Liver (tissue), 3 donors: ENCODE results near the gene NINJ1.

Experiments used
- HNF4A ChIP-seq, 2 donors: conservative IDR thresholded peaks; 2 replicates each; pipeline ENCODE4 v1.6.1; 2016; ENCODE audit warnings: antibody characterized with exemption in 2 of 2, mild to moderate bottlenecking in 2 of 2
- TF ChIP-seq, protein P1 (sequence below): fragments of 150-350 bp; IDR thresholded peaks from 2 replicates; pipeline ENCODE4 v1.5.1; 2017; ENCODE audit warnings: improper control_type of control experiment, low read depth, low read length; ENCODE audit not compliant: missing input control
- donor health status: healthy.
- donor health status: healthy.

- TF ChIP-seq, protein P1, sequence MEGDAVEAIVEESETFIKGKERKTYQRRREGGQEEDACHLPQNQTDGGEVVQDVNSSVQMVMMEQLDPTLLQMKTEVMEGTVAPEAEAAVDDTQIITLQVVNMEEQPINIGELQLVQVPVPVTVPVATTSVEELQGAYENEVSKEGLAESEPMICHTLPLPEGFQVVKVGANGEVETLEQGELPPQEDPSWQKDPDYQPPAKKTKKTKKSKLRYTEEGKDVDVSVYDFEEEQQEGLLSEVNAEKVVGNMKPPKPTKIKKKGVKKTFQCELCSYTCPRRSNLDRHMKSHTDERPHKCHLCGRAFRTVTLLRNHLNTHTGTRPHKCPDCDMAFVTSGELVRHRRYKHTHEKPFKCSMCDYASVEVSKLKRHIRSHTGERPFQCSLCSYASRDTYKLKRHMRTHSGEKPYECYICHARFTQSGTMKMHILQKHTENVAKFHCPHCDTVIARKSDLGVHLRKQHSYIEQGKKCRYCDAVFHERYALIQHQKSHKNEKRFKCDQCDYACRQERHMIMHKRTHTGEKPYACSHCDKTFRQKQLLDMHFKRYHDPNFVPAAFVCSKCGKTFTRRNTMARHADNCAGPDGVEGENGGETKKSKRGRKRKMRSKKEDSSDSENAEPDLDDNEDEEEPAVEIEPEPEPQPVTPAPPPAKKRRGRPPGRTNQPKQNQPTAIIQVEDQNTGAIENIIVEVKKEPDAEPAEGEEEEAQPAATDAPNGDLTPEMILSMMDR: no peak
- no peak for TF ChIP-seq HNF4A (conservative IDR thresholded peaks at IDR 0.05)
Observed at GRCh38 chr9:93107825-93108161, 26.3 kb downstream of the NINJ1 start.
